CD4-positive, alpha-beta T cell treated with Interleukin-6 for 4 hours (primary cell): Measurements from ENCODE around the gene USP3.

Source experiments
- DNase-seq: peaks from one replicate; pipeline ENCODE4 v3.0.0-alpha.2; 2020; ENCODE audit warnings: mixed read lengths

Gene USP3

DNA sequence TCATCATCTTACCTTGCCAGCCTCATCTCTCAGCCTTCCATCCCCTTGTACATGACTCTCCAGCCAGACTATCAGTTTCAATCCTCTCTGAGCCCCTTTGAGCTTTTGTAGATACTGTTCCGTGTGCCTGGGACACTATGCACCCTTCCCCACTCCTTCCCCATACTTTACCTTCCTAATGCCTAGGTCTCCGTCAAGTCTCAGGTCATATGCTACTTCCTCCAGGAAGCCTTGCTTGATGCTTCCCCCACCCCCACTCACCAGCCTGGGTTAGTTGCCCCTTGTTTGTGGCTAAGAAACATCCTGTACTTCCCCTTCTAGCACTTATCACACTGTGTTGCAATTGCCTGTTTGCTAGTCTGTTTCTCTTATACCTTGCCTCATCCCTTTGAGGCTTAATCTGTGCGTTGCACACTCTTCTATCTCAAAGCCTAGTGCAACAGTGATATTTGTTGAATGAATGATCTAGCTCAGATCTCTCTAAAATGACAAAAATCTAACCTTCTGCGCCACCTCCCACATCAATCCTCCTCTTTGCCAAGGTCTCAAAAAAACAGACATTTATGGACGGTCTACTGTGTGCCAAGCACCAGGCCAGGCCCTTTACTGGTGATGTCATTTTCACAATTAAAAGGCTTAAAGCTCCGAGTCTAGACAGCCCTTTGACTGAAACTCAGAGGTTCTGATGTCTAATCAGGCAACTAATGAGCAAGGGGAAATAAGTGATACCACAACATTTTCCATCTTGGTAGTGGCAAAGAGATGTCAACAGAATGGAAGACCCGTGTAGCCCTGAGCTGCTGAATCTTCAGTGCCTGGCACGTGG lies 6.5 kb upstream of the USP3 start:
- peak; percentile 88 for DNase-seq

- DNase-seq = no peak
These were observed 5.2 kb upstream of the USP3 start for GRCh38 chr15:63499175-63499549.

- DNase-seq = no peak
These were observed 4.8 kb upstream of the USP3 start for GRCh38 chr15:63499611-63500010.

GRCh38 chr15:63500265-63501250 lies 3.8 kb upstream of the USP3 start:
- no peak for DNase-seq

GRCh38 chr15:63501256-63502089 lies 2.9 kb upstream of the USP3 start:
- DNase-seq = peak; percentile 44

DNA sequence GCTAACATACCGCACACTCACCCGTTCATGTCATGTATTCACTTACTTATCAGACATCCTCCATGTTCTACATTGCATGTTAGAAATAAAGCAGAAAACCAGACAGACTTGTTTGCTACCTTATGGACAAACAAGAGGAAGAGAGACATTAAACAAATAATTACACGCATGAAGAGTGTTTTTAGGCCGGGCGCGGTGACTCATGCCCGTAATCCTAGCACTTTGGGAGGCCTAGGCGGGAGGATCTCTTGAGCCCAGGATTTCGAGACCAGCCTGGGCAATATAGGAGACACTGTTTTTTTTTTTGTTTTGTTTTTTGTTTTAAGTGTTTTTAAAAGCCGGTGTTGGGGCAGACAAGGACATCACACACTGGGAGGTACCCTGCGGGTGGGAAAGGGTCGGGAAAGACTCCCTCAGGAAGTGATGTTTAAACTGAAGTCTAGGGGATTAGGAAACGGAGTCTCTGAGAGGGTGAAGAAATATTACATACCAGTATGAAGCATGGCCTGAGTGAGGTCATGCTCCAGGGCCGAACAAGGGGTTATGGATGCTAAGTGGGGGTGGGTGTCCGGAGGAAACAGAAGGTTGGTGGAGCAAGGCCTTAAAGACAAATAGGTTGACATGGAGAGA lies 2.1 kb upstream of the USP3 start:
- DNase-seq = no peak

- peak; percentile 77 for DNase-seq
These were observed 1.3 kb upstream of the USP3 start for GRCh38 chr15:63502843-63503738.

DNA sequence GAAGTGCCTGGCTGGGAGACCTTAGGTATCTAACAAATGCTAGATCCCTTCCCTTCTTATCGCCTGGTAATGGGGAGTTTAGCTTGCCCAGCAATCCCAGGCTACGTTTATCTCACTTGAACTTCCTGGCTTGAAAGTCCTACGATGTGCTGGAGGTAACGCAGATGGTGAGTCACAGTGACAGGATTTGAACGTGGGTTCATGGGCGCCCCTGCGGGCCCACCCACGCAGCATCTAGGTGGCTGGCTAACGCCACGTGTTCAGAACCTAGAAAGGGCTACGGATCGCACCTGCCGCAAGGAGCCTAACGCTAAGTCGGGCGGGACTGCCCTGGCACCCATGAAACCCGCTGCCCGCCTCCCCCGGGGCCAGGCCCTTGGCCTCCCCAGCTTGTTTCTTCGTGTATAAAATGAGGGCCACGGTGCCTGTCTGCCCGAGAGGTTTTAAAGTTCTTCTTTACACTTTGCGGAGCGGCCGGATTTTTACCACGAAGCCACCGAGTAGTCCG lies 600 bp upstream of the USP3 start:
- DNase-seq = peak; percentile 90

GRCh38 chr15:63504979-63505841 lies 817 bp downstream of the USP3 start:
- peak; percentile 59 for DNase-seq

- no peak for DNase-seq
These were observed 1.4 kb downstream of the USP3 start for GRCh38 chr15:63505842-63506222.

DNA sequence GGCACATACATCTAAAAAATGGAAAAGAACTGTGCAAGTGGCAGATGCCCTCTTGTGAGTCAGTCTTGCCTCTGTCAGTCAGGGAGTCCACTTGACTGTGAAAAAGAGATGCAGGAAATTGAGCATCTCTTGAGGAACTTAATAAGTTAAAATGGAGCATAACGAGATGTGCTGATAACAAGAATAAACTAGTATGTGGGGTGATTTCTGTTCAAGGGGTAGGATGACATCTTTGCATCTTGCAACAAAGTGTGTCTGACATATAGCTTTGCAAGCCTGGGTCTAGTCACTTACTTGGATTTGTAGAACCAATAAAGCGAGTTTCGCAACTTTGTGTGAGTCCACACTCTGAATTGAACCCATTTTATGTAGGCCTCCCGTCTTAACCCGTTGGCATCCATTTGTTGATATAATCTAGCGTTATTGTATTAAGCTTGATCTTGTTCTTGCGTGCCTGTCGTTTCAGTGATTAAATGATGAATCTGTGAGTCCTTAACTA lies 2.2 kb downstream of the USP3 start:
- DNase-seq = peak; percentile 49

GRCh38 chr15:63507878-63508818 lies 3.8 kb downstream of the USP3 start:
- no peak for DNase-seq

DNA sequence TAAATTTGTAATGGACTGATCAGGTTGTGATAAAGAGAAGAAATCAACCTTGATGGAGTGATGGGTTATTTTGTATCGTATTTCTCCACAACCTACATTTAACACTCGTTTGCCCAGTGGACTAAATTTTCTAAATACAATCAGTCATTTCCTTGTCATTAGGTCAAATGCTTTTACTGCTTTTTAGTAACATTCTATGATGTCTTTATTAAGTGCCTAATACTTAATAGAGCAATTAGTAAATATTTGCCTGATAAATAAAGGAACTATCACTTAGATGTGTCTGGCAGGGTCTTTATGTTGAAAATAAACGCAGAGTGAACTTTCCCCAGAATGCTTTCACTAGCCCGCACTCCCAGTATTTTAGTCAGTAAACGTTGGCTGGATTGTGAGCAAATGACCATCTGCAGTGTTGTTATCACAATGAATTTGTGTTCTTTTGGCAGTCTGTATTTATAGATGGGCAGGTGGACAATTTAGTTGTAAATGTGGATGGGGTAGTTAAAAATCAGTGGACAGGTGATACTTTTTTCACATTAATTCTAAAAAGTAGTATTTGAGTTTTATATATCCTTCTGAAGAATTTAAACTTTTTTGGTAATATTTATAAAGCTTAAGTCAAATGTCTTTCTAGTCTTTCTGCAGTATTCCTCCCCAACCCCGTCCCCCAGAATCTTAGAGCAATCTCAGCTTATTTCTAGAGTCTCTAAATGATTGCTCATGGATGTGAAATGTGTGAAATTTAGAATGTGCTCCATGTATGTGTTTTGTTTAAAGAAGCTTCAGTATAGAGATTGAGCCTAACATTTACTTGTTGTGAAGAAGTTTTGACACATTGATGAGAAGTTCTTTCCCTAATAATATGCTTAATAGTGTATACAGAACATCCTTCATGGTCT lies 4.9 kb downstream of the USP3 start:
- DNase-seq = no peak

- no peak for DNase-seq
These were observed 5.9 kb downstream of the USP3 start for GRCh38 chr15:63509955-63510940.

- no peak for DNase-seq
These were observed 7.8 kb downstream of the USP3 start for GRCh38 chr15:63512148-63512547.

DNA sequence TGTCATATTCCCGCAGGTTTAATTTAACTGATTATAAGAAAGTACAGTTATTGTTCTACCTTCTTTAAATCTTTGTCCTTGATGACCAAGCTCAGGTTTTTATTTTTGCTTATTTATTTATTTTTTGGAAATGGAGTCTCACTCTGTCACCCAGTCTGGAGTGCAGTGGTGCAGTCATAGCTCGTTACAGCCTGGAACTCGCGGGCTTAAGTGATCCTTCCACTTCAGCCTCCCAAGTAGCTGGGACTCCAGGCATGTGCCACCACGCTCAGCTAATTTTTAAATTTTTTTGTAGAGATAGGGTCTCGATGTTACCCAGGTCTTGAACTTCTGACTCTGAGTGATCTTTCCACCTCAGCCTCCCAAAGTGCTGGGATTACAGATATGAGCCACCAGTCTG lies 8.9 kb downstream of the USP3 start:
- no peak for DNase-seq
